GM21381 (cell line): ENCODE measurements around the gene NDUFC2.
"Not testable (repeated sequence)": the region's sequence is repeated elsewhere in the genome, so short reads cannot be mapped to it uniquely, and the experiment has no call there.

ENCODE experiments used
- ATAC-seq: cut with Tn5 transposase; IDR thresholded peaks from one replicate; pipeline ENCODE4 v1.9.1; 2021; ENCODE audit warnings: mild to moderate bottlenecking, moderate library complexity; ENCODE audit not compliant: unreplicated experiment

The NDUFC2 gene

DNA sequence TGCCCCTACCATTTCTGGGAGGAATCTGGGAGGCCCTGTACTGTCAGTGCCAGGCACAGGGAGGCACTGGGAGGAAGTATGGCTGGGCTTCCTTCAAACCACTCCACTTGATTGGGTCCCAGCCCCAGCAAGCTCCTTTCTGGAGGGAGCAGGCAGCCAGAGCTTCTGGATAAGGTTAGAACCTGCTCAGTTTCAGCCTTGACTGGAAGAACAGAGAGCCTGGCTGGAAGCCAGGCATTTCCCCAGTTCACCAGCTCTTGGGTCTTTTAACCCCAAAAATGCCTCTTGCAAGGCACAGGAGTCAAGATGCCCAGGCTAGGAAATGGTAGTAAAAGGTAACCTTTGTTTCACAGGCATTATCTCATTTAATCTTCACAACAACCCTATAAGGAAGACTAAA is 47.6 kb downstream of the NDUFC2 start:
- no peak for ATAC-seq

DNA sequence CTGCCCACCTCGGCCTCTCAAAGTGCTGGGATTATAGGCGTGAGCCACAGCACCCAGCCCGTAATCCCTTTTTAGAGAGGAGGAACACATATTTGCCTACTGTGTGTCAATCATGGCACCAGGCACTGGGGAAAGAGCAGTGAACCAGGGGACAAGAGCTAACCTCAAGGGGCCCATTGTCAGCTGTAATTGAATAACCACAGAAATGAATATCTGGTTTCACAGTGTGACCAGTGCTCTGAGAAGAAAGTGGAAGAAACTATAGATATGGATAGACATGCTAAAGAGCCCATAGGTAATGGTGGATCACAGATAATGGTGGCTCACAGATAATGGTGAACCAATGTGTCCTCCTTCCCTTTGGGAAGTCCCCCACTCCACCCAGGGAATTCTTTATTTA is 48.0 kb downstream of the NDUFC2 start:
- peak; percentile 88 for ATAC-seq

DNA sequence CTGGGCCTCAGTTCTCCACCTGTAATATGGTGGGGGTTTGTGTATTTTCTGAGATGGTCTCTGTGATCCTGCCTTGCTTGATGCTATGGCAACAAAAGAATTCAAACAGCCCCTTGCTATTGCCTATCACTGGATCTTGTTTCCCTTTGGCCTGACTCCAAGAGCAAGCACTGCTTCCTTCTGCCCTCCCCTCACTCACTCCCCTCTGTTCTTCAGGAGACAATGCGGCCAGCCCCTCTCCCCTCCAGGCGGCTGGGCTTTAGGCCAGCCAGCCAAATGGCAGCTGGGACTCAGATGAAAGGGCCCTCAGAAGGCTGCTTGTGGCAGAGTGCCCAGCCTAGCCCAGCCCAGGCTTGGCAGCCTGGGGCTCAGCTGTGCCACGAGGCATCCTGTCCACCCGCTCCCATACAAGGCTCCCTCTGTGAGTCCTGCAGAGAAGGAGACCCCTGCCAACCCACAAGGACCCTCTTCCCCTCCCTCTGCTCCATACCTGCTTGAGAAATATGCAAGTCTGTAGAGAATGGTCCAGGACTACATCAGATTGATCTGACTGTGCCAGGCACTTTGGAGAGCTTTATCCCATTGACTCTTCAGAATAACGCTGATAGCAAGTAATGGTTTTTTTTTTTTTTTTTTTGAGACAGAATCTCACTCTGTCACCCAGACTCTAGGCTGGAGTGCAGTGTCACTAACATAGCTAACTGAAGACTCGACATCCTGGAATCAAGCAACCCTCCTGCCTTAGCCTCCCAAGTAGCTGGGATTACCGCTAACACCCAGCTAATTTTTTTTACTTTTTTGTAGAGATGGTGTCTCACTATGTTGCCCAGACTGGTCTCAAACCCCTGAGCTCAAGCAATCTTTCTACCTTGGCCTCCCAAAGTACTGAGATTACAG is 49.0 kb downstream of the NDUFC2 start:
- ATAC-seq = no peak

DNA sequence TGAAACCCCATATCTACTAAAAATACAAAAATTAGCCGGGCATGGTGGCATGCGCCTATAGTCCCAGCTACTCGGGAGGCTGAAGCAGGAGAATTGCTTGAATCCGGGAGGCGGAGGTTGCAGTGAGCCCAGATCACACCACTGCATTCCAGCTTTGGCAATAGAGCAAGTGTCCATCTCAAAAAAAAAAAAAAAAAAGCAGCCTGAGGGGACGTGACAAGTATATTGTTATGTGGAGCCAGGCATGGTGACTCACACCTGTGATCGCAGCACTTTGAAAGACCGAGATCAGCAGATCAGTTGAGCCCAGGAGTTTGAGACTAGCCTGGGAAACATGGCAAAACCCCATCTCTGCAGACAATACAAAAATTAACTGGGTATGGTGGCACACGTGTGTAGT is 51.2 kb downstream of the NDUFC2 start:
- not testable (repeated sequence) for ATAC-seq

DNA sequence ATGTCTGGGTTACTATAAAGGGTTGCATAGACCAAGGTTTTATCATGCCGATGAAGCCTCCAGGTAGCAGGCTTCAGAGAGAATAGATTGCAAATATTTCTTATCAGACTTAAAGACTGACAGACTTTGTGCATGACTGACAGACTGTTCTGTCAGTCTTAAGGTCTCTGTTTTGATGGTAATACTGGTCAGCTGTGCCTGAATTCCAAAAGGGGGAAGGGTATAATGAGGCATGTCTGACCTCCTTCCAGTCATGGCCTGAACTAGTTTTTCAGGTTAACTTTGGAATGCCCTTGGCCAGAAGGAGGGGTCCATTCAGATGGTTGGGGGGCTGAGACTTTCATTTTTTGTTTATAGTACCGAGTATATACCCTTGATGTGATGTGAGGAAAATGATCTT is 51.9 kb downstream of the NDUFC2 start:
- no peak for ATAC-seq

DNA sequence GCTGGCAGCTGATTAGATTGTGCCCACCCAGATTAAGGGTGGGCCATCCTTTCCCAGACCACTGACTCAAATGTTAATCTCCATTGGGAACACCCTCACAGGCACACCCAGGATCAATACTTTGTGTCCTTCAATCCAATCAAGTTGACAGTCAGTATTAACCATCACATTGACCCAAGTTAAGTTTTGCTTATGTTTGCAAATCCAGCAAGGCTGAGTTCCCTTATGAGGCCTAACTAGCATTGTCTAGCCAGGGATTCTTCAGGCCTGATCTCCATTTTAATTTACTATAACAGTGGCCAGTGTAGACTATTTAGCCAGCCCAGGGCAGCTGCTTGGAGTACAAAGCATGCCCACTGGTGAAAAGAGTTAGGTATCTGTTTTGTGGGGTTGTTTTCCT is 54.3 kb downstream of the NDUFC2 start:
- ATAC-seq = no peak

DNA sequence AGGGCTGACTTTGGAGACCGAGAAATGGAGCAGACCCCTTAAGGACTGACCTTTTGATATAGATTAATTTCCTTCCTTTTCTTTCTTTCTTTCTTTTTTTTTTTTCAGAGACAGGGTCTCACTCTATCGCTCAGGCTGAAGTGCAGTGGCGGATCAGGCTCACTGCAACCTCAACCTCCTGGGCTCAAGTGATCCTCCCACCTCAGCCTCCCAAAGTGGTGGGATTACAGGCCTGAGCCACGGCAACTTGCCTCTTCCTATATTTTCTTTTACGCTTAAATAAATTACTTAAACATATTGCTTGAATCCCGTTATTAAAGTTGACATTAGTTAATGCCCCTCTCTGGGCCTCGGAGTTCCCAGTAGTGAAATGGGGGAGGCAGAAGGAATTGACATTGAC is 56.2 kb downstream of the NDUFC2 start:
- no peak for ATAC-seq

DNA sequence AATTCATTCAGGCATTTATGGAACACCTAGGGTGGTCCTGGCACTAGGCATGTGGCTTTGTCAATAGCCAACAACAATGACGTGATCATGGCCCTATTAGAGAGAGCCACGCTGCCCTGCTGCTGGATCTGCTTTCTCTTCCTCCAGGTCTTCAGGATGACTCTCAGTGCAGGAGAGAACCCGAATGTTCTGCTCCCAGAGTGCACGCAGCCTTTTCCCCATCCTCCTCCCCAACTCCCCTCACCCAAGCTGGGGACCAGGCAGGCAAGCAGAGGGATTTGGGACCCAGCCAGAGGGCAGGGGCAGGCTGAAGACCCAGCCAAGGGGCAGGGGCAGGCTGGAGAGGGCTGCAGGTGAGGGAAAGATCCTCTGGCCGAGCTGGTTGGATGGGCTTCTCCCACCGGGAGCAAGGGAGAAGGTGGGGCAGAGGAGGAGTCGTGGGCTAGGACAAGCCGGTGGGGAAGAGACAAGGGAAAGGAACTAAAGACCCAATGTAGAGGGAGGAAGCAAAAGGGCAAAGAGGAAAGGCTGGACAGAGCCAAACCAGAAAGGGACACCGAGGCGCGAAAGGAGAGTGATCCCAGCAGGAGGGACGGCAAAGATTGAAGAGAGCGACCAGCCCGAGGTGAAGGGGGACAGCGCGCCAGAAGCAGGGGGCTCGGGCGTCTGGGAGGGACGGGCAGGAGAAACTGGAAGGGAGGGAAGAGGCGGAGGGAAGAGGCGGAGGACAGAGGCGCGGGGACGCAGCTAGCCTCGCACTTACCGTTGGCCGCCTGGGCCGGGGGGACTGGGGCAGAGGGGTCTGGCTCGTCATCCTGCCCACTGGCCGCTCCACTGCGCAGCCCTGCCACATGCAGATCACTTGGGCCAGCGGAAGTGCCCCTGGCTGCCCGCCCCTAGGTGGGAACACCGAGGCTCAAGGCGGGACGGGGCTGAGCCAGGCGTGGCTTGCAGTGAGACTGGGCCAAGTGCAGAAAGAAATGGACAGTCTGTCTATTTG is 57.0 kb downstream of the NDUFC2 start, which contains the start of gene KCTD14:
Gene KCTD14 (minus strand): TSS at position 880 of the 1,000 bp plus-strand sequence. CDS start 27 bp downstream, at position 853.
- no peak for ATAC-seq

DNA sequence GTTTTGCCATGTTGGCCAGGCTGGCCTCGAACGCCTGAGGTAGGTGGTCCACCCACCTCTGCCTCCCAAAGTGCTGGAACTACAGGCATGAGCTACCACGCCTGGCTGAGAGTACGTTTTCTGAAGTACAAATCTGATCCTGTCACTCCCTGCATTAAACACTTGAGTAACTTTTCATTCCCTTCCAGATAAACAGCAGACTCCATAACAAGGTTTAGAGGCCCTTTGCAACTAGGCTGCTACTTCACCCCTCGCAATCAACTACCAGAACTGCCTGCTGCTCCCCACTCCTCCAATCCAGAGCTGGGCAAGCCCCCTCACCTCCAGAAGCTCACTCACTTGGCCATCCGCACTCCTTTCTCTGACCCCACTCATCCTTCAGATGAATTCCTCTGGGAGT is 58.1 kb downstream of the NDUFC2 start:
- ATAC-seq = no peak

DNA sequence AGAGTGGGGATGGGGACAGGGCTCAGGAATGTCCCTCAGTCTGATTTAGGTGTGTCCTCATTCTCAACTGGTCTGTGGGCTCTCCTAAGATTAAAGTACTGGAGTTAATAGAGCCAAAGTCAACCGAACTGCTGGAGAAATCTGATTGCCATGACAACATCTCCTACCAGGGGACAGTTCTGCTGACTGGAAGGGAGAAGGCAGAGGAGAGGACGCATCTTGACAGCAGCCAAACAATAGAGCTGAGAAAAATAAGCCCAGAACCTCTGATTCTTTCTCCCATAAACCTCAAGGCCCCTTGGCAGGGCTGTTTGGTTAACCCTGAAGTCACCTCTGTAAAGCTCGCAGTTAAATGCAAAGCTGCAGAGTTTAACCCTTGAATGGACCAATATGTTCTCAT is 59.4 kb downstream of the NDUFC2 start:
- ATAC-seq = no peak

DNA sequence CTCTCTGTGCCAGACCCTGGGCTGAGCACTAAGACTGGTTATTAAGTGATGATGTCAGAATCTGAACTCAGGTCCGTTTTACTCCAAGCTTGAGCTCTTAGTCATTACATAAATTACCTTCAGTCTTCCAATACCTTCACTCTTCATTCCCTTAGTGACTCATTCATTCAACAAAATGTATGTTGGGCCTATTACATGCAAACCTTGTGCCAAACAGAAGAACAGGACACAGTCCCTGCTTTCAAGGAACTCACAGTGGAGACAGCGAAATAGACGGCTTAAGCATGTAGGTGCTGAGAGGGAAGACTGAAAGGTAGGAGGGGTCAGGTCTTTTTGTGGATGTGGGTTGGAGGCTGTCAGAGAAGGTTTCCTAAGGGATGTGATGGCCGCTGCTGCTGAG is 59.9 kb downstream of the NDUFC2 start:
- ATAC-seq = no peak
